ENCODE data around the gene SCG3.

The SCG3 gene

GRCh38 chr15:51760805-51761204, 79.5 kb downstream of the SCG3 start:
- no peak for DNase-seq

GRCh38 chr15:51765751-51766150, 84.4 kb downstream of the SCG3 start:
- no peak for DNase-seq

- DNase-seq = no peak
Observed at GRCh38 chr15:51766341-51766740, 85.0 kb downstream of the SCG3 start.

GRCh38 chr15:51768018-51768417, 86.7 kb downstream of the SCG3 start:
- DNase-seq = no peak
